CD4-positive, alpha-beta memory T cell (primary cell): ENCODE data around the gene DCAF15. TPM values are rescaled to one million over a fixed set of nuclear protein-coding genes. Genes with fewer than 3 reads are reported as not detected.

ENCODE experiments used
- CTCF ChIA-PET: fragments of 350-600 bp; sonication (Branson Sonifier 250); formaldehyde crosslinking; loops from one replicate; lab custom pipeline; 2021; ENCODE audit warnings: inconsistent platforms; ENCODE audit not compliant: partially characterized antibody; lab: Charles Lee
- POLR2A ChIA-PET: fragments of 350-600 bp; sonication (Branson Sonifier 250); formaldehyde crosslinking; loops from one replicate; lab custom pipeline; 2021; ENCODE audit not compliant: partially characterized antibody; lab: Charles Lee
- DNase-seq, 5 donors: peaks; one replicate each; pipeline versions ENCODE4 v3.0.0 to v3.0.0-alpha.2; 2020 to 2022; ENCODE audit warnings: mixed read lengths in 1 of 5
- H3K27ac ChIP-seq: one replicate; pipeline ENCODE4 v1.7.0; 2013; ENCODE audit warnings: low read depth, low read length
- H3K27me3 ChIP-seq: 2 replicates; pipeline ENCODE4 v1.7.0; 2013; ENCODE audit warnings: mild to moderate bottlenecking, low read length, moderate library complexity; ENCODE audit not compliant: insufficient read depth
- H3K36me3 ChIP-seq: 2 replicates; pipeline ENCODE4 v1.7.0; 2013; ENCODE audit warnings: mild to moderate bottlenecking, low read length, moderate library complexity; ENCODE audit not compliant: insufficient read depth
- H3K4me1 ChIP-seq: 2 replicates; pipeline ENCODE4 v1.7.0; 2013; ENCODE audit warnings: mild to moderate bottlenecking, low read length, moderate library complexity; ENCODE audit not compliant: insufficient read depth
- H3K4me3 ChIP-seq, 2 donors: one replicate each; pipeline ENCODE4 v1.7.0; 2013; ENCODE audit warnings: low read length in 2 of 2, mild to moderate bottlenecking in 1 of 2
- H3K9me3 ChIP-seq, 2 donors: one replicate each; pipeline ENCODE4 v1.7.0; 2013; ENCODE audit warnings: low read length in 2 of 2, control low read depth in 1 of 2; ENCODE audit not compliant: control insufficient read depth in 1 of 2
- H3K27ac Mint-ChIP-seq, 7 donors: one replicate each; pipeline ENCODE4 v1.8.0; 2020 to 2021; ENCODE audit warnings: mixed read lengths in 7 of 7, mild to moderate bottlenecking in 6 of 7, inconsistent platforms in 3 of 7, moderate library complexity in 3 of 7
- H3K27me3 Mint-ChIP-seq, 2 donors: one replicate each; pipeline ENCODE4 v1.8.0; 2020 to 2021; ENCODE audit warnings: mixed read lengths in 2 of 2
- H3K36me3 Mint-ChIP-seq, 2 donors: one replicate each; pipeline ENCODE4 v1.8.0; 2020 to 2021; ENCODE audit warnings: mixed read lengths in 2 of 2, inconsistent platforms in 1 of 2, mild to moderate bottlenecking in 1 of 2
- H3K4me1 Mint-ChIP-seq, 4 donors: one replicate each; pipeline ENCODE4 v1.8.0; 2020 to 2021; ENCODE audit warnings: mixed read lengths in 4 of 4, mild to moderate bottlenecking in 1 of 4
- H3K4me3 Mint-ChIP-seq, 8 donors: one replicate each; pipeline ENCODE4 v1.8.0; 2020 to 2021; ENCODE audit warnings: mixed read lengths in 8 of 8, mild to moderate bottlenecking in 7 of 8, moderate library complexity in 6 of 8, inconsistent platforms in 3 of 8
- H3K9me3 Mint-ChIP-seq, 8 donors: one replicate each; pipeline ENCODE4 v1.8.0; 2020 to 2021; ENCODE audit warnings: mixed read lengths in 8 of 8, mild to moderate bottlenecking in 5 of 8, inconsistent platforms in 3 of 8, moderate library complexity in 1 of 8
- intact Hi-C: fragments of 100-400 bp; cut with micrococcal nuclease; formaldehyde crosslinking; loops from one replicate; pipeline ENCODE4 v1.15.1; 2023
- polyA plus RNA-seq, 2 donors: library from polyadenylated mRNA; unstranded; fragments of 300-500 nt; fragmentation: Illumina TruSeq; gene quantifications; one replicate each; pipeline ENCODE4 v1.2.3, GENCODE V29; 2021
- total RNA-seq, 2 experiments: library from RNA; stranded (reverse); gene quantifications; one replicate each; pipeline ENCODE4 v1.2.3, GENCODE V29; 2021

The DCAF15 gene
- total and polyA plus RNA-seq, 4 experiments from 2014 or later = 4.9 to 96.7 (median 50.0) TPM

GRCh38 chr19:13930402-13930801, 21.9 kb upstream of the DCAF15 start:
- Histone ChIP-seq H3K4me1 (peaks cover 8% of the 10 kb centered on the region), H3K9me3 (no peaks in the 10 kb centered on the region), H3K36me3 (peaks cover 8% of the 10 kb centered on the region), H3K27me3 (no peaks in the 10 kb centered on the region), H3K27ac (no peak overlapping the region), H3K4me3 (no peak overlapping the region)
- Mint-ChIP-seq H3K36me3 (peaks cover 13 to 16% of the 10 kb centered on the region in 2 donors), H3K9me3 (peaks cover 0 to 3% (median 0%) of the 10 kb centered on the region in 8 donors), H3K27me3 (peaks cover 0 to 5% of the 10 kb centered on the region in 2 donors), H3K27ac (no peak overlapping the region), H3K4me3 (no peak overlapping the region), H3K4me1 (peaks cover 0 to 13% (median 8%) of the 10 kb centered on the region in 4 donors)
- no peak for DNase-seq
- ChIA-PET POLR2A (no interaction called here), CTCF (no interaction called here)
- intact Hi-C loops = no loop called here

- Mint-ChIP-seq H3K4me3 (no peak overlapping the region), H3K27me3 (peaks cover 0 to 5% of the 10 kb centered on the region in 2 donors), H3K9me3 (peaks cover 0 to 3% (median 0%) of the 10 kb centered on the region in 8 donors), H3K36me3 (peaks cover 11 to 12% of the 10 kb centered on the region in 2 donors), H3K27ac (no peak overlapping the region), H3K4me1 (peaks cover 0 to 10% (median 5%) of the 10 kb centered on the region in 4 donors)
- POLR2A ChIA-PET = interaction anchor here (0.6 kb wide), 1 partner anchor 44 kb away, joined by 3 read pairs; no protein-coding TSS in a partner anchor
- Histone ChIP-seq H3K9me3 (no peaks in the 10 kb centered on the region), H3K27ac (no peak overlapping the region), H3K36me3 (peaks cover 4% of the 10 kb centered on the region), H3K4me1 (peaks cover 5% of the 10 kb centered on the region), H3K27me3 (peaks cover 3% of the 10 kb centered on the region), H3K4me3 (no peak overlapping the region)
- CTCF ChIA-PET = no interaction called here
- DNase-seq = no peak
- intact Hi-C loops = no loop called here
These were observed 20.7 kb upstream of the DCAF15 start for GRCh38 chr19:13931391-13932148.

DNA sequence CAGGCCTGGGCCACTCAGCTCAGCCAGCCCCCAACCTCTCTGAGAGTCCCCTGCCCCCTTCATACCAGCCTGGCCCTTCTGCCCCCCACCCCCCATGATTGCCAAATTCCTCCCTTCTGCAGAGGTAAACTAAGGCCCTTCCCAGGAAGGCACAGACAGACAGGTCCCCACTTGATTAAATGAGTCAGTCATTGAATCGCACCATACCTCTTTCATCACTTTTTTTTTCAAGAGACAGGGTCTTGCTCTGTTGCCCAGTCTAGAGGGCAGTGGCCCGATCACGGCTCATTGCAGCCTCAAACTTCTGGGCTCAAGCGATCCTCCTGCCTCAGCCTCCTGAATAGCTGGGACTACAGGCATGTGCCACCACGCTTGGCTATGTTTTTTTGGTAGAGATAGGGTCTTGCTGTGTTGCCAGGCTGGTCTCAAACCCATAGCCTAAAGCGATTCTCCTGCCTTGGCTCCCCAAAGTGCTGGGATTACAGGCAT, 20.1 kb upstream of the DCAF15 start:
- Mint-ChIP-seq H3K9me3 (peaks cover 0 to 3% (median 0%) of the 10 kb centered on the region in 8 donors), H3K27me3 (peaks cover 0 to 5% of the 10 kb centered on the region in 2 donors), H3K4me1 (peaks cover 0 to 8% (median 2%) of the 10 kb centered on the region in 4 donors), H3K27ac (peak overlapping the region in 1 of 7 donors; percentile 36), H3K4me3 (no peak overlapping the region), H3K36me3 (peaks cover 5 to 8% of the 10 kb centered on the region in 2 donors)
- Histone ChIP-seq H3K27ac (no peak overlapping the region), H3K36me3 (peaks cover under 1% of the 10 kb centered on the region), H3K9me3 (no peaks in the 10 kb centered on the region), H3K27me3 (peaks cover 3% of the 10 kb centered on the region), H3K4me3 (no peak overlapping the region), H3K4me1 (no peaks in the 10 kb centered on the region)
- intact Hi-C loops = no loop called here
- DNase-seq = no peak
- ChIA-PET CTCF (interaction anchor here (2.2 kb wide), 1 partner anchor 140 kb away, joined by 7 read pairs; the partner anchor contains the start of gene MISP3), POLR2A (no interaction called here)

- Histone ChIP-seq H3K4me3 (no peak overlapping the region), H3K27ac (no peak overlapping the region), H3K36me3 (no peaks in the 10 kb centered on the region), H3K27me3 (peaks cover 3% of the 10 kb centered on the region), H3K9me3 (no peaks in the 10 kb centered on the region), H3K4me1 (no peaks in the 10 kb centered on the region)
- no peak overlapping the region for H3K4me3 Mint-ChIP-seq
- no peak overlapping the region for H3K27ac Mint-ChIP-seq
- H3K27me3 Mint-ChIP-seq = peaks cover 0 to 7% of the 10 kb centered on the region in 2 donors
- intact Hi-C loops = no loop called here
- H3K9me3 Mint-ChIP-seq = peaks cover 0 to 3% (median 0%) of the 10 kb centered on the region in 8 donors
- H3K36me3 Mint-ChIP-seq = peaks cover 4 to 6% of the 10 kb centered on the region in 2 donors
- CTCF ChIA-PET = interaction anchor here (1.2 to 2.2 kb wide), 4 partner anchors 11 to 139 kb away, joined by 3 to 9 read pairs (median 6); partner anchors contain the start of gene MISP3
- POLR2A ChIA-PET = interaction anchor here (0.7 kb wide), 1 partner anchor 99 kb away, joined by 3 read pairs; the partner anchor contains the start of gene IL27RA
- peaks cover 0 to 10% (median 2%) of the 10 kb centered on the region in 4 donors for H3K4me1 Mint-ChIP-seq
- DNase-seq = no peak
These were observed 19.4 kb upstream of the DCAF15 start for GRCh38 chr19:13932911-13933393.

DNA sequence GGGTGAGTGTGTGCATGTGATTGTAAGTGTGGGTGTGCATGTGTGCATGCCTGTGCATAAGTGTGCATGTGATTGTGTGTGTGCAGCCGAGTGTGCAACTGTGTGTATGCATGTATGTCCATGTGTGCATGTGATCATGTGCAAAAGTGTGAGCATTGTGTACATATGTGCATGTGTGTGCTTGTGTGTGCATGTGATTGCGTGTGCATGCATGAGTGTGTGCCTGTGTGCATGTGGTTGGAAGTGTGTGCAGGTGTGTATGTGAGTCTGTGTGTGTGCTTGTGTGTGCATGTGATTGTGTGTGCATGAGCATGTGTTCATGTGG, 17.6 kb upstream of the DCAF15 start:
- no peak overlapping the region for H3K27ac ChIP-seq
- H3K4me1 ChIP-seq = no peaks in the 10 kb centered on the region
- peaks cover 3% of the 10 kb centered on the region for H3K27me3 ChIP-seq
- no peak for DNase-seq
- Mint-ChIP-seq H3K9me3 (no peaks in the 10 kb centered on the region), H3K27ac (no peak overlapping the region), H3K27me3 (peaks cover 0 to 7% of the 10 kb centered on the region in 2 donors), H3K36me3 (no peaks in the 10 kb centered on the region), H3K4me1 (peaks cover 0 to 10% (median 2%) of the 10 kb centered on the region in 4 donors), H3K4me3 (no peak overlapping the region)
- no peaks in the 10 kb centered on the region for H3K36me3 ChIP-seq
- ChIA-PET POLR2A (interaction anchor here (1.2 kb wide), 1 partner anchor 97 kb away, joined by 5 read pairs; the partner anchor contains the start of gene IL27RA), CTCF (interaction anchor here (0.7 to 2.2 kb wide), 6 partner anchors 32 to 137 kb away, joined by 3 to 7 read pairs (median 4); partner anchors contain the start of gene MISP3)
- H3K9me3 ChIP-seq = no peaks in the 10 kb centered on the region
- no peak overlapping the region for H3K4me3 ChIP-seq
- intact Hi-C loops = no loop called here

- peaks cover 0 to 10% (median 2%) of the 10 kb centered on the region in 4 donors for H3K4me1 Mint-ChIP-seq
- CTCF ChIA-PET = interaction anchor here (1.9 kb wide), 1 partner anchor 33 kb away, joined by 6 read pairs; no protein-coding TSS in a partner anchor
These were observed 16.4 kb upstream of the DCAF15 start for GRCh38 chr19:13935765-13936510.

More at GRCh38 chr19:13935765-13936510, 16.4 kb upstream of the DCAF15 start:
- Mint-ChIP-seq H3K36me3 (no peaks in the 10 kb centered on the region), H3K4me3 (no peak overlapping the region), H3K27ac (no peak overlapping the region), H3K9me3 (peaks cover 0 to 2% (median 0%) of the 10 kb centered on the region in 8 donors), H3K27me3 (peaks cover 0 to 7% of the 10 kb centered on the region in 2 donors)
- peaks cover 3% of the 10 kb centered on the region for H3K27me3 ChIP-seq
- POLR2A ChIA-PET = interaction anchor here (1.0 to 1.2 kb wide), 3 partner anchors 17 to 96 kb away, joined by 3 read pairs; partner anchors contain the start of gene DCAF15
- intact Hi-C loops = no loop called here
- no peak overlapping the region for H3K4me3 ChIP-seq
- DNase-seq = no peak
- H3K27ac ChIP-seq = no peak overlapping the region
- no peaks in the 10 kb centered on the region for H3K36me3 ChIP-seq
- no peaks in the 10 kb centered on the region for H3K9me3 ChIP-seq
- no peaks in the 10 kb centered on the region for H3K4me1 ChIP-seq
